Urothelium cell line (cell line): ENCODE data around the gene TRIML2.

Experiments
- DNase-seq: peaks from one replicate; pipeline ENCODE4 v3.0.0; 2011; ENCODE audit warnings: low spot score, mixed read lengths
- FAIRE-seq: peaks from 2 replicates; lab custom pipeline; 2011; peaks lifted over from hg19 to GRCh38; lab: Jason Lieb, UNC

TRIML2 gene, protein sequence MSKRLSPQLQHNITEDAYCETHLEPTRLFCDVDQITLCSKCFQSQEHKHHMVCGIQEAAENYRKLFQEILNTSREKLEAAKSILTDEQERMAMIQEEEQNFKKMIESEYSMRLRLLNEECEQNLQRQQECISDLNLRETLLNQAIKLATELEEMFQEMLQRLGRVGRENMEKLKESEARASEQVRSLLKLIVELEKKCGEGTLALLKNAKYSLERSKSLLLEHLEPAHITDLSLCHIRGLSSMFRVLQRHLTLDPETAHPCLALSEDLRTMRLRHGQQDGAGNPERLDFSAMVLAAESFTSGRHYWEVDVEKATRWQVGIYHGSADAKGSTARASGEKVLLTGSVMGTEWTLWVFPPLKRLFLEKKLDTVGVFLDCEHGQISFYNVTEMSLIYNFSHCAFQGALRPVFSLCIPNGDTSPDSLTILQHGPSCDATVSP

DNA sequence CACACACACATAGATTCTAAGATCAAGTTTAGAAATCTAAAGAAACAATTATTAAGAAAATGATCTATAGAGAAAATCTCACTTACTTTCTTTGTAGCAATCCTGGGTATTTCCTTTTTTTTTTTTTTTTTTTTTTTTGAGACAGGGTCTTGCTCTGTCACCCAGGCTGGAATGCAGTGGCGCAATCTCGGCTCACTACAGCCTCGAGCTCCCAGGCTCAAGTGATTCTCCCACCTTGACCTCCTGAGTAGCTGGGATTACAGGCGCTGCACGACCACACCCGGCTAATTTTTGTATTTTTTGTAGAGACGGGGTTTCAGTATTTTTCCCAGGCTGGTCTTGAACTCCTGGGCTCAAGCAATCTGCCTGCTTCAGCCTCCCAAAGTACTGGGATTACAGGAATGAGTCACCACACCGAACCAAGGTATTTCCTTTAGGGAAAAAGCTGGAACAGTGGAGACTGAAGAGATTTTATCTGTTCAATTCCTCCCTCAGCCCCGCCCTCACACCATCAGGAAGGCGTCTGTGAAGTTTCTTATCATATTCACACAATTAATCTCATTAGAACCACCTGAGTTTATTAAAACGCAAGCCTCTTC is at the start of gene TRIML2:
TRIML2 (minus strand) TSS at position 447 of the 599 bp plus-strand sequence. CDS start 4,235 bp downstream, outside the sequence.
- DNase-seq (no peak), FAIRE-seq (no peak)

DNA sequence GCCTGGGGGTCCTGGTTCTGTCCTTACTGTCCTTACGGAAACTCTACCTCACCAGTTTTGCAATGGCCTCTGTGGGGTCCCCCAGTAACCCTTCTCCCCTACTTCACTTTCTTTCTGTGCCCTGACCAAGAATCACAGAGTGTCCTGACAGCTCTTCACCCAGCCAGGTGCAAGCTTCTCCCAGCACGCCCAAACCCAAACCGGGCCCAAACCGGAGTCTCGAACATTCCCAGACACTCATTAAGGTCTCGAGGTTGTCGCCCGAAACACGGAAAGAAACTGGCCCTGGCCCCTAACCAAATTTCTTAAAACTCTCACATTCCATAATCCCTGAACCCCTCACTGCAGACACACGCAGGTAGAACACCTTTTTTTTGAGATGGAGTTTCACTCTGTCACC is 48.9 kb upstream of the TRIML2 start:
- FAIRE-seq = no peak
- no peak for DNase-seq

DNA sequence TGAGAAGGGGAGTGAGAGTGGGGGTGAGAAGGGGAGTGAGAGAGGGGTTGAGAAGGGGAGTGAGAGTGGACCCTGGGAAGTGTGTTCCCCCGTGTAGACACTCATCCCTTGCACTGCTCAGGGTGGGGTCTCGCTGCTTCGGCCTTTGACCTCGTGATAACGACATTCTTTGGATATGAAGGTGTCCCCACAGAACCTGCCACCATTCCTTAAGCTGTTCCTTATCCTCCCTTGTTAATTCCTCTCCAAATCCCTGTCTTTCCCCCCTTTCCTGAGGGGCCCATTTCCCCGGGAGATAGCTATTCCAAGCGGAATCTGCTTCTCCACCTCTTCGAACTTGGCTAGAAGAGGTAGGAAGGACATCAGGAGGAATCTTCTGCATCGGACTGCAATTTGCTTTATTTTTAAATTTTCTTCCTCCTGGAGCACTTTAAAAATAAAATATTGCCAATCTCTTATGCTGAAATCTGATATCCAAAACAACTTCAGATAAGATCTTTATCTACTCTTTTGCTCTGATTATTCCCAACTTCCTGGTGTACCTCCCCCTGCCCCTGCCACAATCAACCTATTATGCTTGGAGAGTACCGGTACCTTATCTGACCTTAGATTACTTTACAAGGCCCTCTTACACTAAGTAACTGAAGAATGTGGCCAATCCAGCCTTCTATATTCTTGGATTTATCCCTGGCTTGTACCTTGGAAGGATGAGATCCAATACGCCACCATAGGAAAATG is 45.4 kb upstream of the TRIML2 start:
- FAIRE-seq (no peak), DNase-seq (no peak)

DNA sequence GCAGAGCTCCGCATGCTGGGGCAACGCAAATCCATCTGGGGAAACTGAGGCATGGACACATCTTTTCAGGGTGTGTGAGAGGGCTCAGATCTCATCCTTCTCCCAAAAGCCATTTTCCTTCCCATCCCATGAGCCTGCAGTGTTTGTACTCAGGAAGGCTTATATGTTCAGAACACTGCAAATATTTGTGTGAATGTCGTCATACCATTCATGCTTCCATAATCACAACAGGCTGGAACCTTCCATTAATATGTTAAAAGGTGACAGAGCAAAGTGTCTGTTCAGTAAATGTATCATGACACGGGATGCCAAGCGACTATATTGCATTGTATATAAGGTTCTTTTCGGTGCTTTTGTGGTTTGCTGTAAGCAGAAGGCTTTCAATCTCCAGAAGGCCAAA is 38.4 kb upstream of the TRIML2 start:
- no peak for FAIRE-seq
- DNase-seq = no peak

DNA sequence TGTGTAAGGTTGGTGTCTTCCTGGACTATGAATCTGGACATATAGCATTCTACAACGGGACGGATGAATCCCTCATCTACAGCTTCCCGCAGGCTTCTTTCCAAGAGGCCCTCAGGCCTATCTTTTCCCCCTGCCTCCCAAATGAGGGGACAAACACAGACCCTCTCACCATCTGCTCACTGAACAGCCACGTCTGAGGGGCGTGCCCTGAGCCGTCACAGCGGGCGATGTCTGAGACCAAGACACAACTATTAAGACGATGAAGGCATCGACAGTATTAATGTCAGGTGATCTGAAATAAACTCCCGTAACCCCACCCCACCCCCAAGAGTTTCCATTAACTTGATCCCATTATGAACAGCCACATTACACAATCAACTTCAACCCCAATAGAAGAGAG is 37.8 kb upstream of the TRIML2 start:
- no peak for FAIRE-seq
- DNase-seq = no peak

DNA sequence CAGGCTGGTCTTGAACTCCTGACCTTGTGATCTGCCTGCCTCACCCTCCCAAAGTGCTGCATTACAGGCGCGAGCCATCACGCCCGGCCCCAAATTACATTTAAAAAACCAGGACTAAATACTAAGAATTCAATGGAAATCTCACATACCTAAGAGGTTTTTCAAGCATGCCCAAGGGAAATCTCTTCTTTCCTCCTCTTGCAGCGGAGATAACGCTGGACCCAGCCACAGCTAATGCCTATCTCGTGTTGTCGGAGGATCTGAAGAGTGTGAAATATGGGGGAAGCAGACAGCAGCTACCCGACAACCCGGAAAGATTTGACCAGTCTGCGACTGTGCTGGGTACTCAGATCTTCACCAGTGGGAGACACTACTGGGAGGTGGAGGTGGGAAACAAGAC is 37.2 kb upstream of the TRIML2 start:
- DNase-seq = no peak
- FAIRE-seq = no peak

DNA sequence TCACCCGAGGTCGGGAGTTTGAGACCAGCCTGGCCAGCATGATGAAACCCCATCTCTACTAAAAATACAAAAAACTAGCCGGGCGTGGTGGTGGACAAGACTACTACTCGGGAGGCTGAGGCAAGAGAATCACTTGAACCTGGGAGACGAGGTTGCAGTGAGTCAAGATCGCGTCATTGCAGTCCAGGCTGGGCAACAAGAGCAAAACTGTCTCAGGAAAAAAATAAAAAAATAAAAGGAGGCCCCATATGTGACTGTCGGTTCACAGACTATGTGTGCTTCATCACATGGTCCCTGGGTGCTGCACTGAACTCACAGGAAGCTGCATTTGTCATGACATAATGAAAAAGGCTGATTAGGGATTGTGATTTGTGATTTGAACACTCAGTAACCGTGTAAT is 36.2 kb upstream of the TRIML2 start:
- no peak for DNase-seq
- FAIRE-seq = no peak

DNA sequence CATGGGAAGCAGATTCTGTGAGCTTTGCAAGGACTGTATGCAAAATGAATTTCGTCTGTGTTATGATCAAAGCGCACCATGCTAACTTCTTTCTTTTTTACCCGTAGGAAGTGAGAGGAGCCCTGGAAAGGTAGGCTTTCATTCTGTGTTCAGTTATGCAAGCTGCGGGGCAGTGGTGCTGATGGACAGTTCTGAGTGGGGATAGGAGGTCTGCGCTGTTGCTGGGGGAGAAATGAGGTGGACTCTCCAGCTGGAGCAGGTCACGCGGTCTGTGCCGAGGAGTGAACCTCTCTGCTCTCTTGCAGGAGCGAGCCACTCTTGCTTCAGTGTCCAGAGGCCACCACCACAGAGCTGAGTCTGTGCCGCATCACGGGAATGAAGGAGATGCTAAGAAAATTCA is 34.3 kb upstream of the TRIML2 start:
- DNase-seq = no peak
- FAIRE-seq = no peak

DNA sequence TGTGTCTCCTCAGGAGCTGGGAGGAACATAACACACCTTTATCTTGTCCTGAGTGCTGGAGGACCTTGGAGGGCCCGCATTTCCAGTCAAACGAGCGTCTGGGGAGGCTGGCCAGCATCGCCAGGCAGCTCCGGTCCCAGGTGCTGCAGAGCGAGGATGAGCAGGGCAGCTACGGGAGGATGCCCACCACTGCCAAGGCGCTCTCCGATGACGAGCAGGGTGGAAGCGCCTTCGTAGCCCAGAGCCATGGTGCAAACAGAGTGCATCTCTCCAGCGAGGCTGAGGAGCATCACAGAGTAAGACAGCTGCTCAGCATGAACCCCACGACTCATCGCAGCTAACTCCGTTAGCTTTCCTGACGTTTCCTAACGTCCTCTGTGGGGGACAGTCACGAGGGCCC is 30.3 kb upstream of the TRIML2 start:
- FAIRE-seq (no peak), DNase-seq (no peak)

DNA sequence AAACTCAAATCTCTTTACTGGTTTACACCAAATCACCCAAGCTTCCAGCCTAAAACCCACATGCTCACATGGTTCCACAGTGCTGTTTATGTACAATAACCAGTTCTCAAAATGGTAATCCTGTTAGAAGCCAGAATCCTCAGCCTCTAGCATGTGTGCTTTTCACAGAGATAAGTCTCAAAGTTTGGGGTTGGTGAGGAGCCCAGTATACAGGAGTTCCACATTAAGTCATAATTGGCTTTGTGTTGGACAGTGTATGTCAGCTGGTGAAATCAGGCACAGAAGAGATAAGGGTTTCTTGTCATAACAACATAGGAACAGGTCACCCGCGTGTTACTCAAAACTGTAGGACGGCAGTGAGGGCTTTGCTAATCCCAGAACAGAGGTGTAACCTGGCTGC is 29.7 kb upstream of the TRIML2 start, which contains the start of gene TRIML1:
TRIML1 (plus strand) TSS at position 301 of the 400 bp plus-strand sequence. CDS start 118 bp downstream, outside the sequence.
- FAIRE-seq (no peak), DNase-seq (no peak)

DNA sequence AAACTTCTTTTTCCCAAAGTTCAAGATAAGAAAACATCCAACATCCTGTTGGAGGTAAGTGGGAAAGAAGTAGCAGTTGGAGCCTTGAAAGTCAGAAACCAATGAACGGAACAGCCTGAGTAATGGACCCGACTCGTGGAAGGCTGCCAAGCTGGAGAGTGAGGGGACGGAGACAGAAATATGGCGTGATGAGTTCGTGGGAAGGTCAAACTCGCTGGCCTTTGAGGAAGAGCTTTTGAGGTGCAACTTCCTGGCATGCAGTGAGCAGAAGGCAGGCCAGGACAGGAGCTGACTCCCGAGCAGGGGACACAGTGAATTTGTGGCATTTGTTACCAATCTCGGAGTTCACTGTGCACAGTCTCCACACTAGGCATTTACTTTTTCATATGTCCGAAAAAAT is 28.8 kb upstream of the TRIML2 start:
- no peak for DNase-seq
- FAIRE-seq = no peak

DNA sequence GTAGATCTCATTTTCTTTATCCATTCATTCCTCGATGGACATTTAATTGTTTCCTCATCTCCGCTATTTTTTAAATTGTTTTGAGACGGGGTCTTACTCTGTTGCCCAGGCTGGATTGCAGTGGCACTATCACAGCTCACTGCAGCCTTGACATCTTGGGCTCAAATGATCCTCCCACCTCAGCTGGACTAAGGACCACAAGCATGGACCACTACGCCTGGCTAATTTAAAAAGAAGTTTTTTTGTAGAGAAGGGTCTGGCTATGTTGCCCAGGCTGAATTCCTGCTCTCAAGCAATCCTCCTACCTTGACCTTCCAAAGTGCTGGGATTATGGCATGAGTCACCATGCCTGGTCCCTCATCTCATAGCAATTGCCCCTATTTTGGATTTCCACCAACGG is 22.8 kb upstream of the TRIML2 start:
- DNase-seq = no peak
- no peak for FAIRE-seq

DNA sequence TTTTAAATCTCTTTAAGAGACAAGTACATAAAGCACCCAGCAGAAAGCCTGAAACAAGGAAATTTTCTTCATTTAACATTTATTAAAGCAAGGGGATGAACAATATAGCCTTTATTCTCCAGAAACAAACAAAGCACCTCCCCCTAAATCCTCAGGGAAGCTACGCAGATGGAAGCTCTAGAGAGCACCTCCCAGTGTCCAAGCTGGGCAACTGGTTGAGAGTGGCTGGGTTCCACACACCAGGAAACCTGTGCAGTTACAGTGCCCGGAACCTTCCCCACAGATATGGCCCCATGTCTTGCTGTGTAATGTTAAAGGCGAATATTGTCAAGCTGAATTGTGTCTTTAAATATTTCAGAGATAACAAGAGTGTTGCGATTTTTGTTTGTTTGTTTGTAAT is 21.0 kb upstream of the TRIML2 start:
- no peak for FAIRE-seq
- no peak for DNase-seq

DNA sequence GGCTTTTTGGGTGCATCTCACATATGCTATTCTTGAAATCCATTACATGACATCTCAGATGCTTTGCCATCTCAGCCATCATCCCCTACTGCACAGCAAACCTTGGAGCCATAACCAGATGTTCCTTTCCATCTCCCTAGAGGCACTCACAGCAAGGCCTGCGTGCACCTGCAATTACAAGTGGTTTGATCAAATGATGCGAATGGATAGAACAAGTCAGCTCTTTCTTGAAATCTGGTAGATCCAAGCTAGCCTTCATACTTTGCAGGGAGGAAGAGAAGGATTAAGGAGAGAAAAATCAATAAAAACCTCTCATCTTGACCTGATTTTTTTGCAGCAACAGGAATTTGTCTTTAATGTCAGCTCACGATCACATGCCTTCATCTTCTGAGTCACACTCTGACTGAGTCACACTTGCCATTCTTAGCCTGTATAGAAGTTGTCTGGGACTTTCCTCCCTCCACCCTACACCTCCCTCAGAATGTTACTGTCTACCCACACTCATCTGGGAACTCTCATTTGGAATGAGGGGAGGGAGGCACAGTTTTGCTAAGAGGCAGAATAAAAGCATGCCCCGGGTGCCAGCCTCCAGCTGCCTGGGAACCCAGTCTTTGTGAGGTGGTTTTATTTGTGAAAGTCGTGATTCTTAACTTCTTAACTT is 17.9 kb upstream of the TRIML2 start:
- peak; percentile 81 for DNase-seq
- no peak for FAIRE-seq

DNA sequence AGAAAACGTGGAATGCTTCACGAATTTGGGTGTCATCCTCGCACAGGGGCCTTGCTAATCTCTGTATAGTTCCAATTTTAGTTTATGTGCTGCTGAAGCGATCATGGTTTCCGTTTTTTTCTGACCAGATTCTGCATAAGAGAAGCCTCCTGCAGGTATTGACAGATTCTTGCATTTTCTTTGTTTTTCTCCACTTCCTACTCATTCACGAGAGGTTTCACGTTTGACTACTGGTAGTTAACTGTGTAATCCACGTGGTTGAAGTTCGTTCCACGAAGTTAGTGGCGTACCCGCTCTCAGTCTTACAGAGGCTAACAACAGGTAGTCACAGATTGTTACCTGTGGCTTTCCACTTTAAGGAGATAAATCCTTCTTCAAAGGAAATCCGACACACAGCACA is 12.1 kb upstream of the TRIML2 start:
- DNase-seq = no peak
- no peak for FAIRE-seq

DNA sequence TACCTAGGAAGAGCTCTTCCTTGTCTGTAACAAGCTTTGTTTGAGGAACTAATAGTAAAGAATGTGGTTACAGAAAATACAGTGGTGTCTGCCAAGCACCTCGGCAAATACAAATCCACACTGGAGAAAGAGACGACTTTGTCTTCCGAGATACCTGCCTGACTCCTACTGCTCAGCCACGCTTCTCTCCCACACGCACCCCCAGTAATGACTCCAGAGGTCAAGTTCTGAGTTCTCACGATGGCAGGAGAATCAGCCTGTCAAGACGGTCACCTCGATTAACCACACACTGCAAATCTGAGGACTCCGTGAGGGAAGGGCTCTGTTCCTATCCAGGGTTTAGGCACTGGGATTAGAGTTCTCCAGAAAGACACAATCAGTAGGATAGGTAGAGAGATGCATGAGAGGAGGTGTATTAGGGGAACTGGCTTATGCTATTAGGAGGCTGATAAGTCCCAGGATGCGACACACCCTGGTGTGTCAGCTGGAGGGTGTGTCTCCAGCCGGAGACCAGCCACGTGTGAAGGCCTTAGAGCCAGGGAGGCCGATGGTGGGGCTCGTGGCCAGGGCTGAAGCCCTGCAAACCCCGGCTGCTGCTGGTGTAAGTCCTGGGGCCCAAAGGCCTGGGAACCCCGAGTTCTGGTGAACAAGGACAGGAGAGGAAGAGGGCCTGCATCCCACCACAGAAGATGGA is 8.4 kb upstream of the TRIML2 start:
- DNase-seq (no peak), FAIRE-seq (no peak)

DNA sequence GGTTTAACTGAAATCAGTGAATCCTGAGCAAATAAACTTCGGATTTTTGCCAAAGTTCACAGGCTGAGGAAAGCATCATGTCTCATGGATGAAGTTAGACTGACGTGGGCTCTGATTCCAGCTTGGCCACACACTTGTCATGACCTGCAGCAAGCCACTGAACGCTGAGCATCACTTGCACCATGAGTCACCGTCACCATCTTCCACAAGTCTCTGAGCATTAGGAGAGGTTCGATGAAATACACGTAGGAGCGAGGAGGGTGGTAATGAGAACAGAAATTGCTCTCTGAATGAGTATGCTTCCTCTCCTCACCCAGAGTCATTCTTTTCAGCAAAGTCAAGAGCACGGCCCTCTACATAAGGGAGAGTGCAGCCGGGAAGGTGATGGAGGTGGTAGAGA is 3.8 kb upstream of the TRIML2 start:
- DNase-seq (no peak), FAIRE-seq (no peak)

DNA sequence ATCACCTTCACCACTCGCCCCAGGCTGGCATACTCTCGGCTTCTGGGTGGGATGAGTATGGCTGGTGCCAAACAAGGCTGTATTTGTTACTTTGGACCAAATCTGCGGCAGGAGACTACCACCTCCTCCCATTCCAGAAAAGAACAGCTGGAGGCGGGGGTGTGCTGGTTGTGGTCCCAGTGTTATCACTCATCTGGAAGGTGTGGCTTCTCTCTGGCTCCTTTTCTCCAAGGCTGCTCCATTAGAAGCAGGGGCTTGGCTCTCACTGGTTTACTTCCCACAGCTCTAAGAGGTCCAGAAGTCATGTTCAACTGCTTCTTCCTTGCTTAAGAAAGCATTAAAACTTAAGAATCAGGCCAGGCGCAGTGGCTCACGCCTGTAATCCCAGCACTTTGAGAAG is 2.6 kb upstream of the TRIML2 start:
- FAIRE-seq (no peak), DNase-seq (no peak)

DNA sequence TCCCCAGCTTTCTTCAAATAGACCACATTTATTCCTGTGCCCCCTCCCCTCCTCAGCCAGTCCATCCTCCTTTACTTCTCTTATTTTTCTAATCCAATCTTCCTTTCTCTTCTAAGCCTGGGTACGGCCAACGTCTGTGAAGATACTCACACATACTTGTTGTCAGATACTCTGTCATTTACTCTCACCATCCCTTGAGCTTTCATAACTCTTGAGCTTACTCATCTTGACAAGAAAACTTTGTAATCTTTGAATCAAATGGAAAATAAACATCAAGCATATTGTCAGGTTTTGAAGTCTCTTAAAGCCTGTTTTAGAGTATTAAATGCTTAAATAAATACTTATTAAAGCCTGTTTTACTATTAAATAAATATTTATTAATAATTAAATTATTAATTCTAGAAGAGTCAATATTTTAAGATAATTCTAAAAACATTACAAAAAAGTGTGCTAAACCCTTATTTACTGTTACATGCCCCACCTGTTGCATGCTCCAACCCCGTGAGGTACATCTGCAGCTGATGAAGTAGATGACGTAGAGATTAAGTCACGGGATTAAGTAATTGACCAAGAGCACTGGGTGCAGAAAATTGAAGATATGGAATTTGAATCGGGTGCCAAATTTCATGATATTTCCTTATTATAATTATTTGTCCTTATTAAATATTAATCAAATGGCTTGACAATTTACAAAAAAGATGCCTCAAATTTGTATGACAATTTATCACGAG is 1.5 kb upstream of the TRIML2 start:
- FAIRE-seq = no peak

DNA sequence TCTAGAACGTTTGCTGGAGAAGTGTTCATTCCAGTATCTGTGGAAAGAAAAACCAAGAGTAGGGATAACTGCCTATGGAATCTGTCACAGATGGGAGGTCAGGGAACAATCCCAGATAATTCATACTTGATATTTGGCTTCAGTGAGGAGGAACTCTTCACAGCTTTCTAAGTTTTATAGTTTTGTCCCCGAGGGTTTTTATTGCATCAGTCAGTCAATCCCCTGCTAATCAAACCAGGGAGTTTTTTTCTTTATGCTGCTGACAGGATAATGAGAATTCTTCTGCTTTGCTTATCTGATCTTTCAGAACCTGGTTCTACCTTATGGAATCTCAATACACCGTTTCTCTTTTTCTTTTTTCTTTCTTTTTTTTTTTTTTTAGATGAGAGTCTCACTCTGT is 633 bp upstream of the TRIML2 start:
- FAIRE-seq = no peak
- DNase-seq = no peak

More for the DNA sequence above, 1.5 kb upstream of the TRIML2 start:
- DNase-seq = no peak
